HCT116 (cell line): ENCODE results near the gene LSS. TPM values are rescaled to one million over a fixed set of nuclear protein-coding genes. Genes with fewer than 3 reads are reported as not detected.

ENCODE experiments used
- ATAC-seq: fragments of 200-7000 bp; cut with Tn5 transposase; 2 replicates; pipeline ENCODE4 v1.9.1; 2020; ENCODE audit warnings: mild to moderate bottlenecking, moderate library complexity
- BruUV-seq: library from RNA; stranded (reverse); fragments of 400-500 nt; replicated peaks from 2 replicates; lab custom pipeline; 2021; lab: Mats Ljungman, UMichigan
- CTCF ChIA-PET: fragments of 300-600 bp; sonication (Branson Sonifier 250); formaldehyde crosslinking; loops from one replicate; lab custom pipeline; 2021; ENCODE audit warnings: antibody characterized with exemption; lab: Charles Lee
- POLR2A ChIA-PET: fragments of 300-600, 350-600 bp; sonication (Branson Sonifier 250); formaldehyde crosslinking; loops from one replicate; lab custom pipeline; 2021; ENCODE audit warnings: antibody characterized with exemption; lab: Charles Lee
- RAD21 ChIA-PET, 2 experiments: fragments of 300-600 bp; sonication (Branson Sonifier 250); formaldehyde crosslinking; loops; one replicate each; lab custom pipeline; 2023; ENCODE audit warnings: low total read pairs in 2 of 2; ENCODE audit not compliant: uncharacterized antibody in 2 of 2, unreplicated experiment in 2 of 2, low non-redundant PET in 1 of 2; lab: Charles Lee
- DNase-seq: peaks from one replicate; pipeline ENCODE4 v3.0.0-alpha.2; 2010; ENCODE audit warnings: low read depth, low spot score
- H2AFZ ChIP-seq: fragments of 200-600 bp; shearing (Covaris generic), sonication (generic); 2 replicates; pipeline ENCODE4 v1.6.1; 2017; ENCODE audit warnings: low read depth, mixed run types, mixed read lengths, antibody characterized with exemption, low read length; ENCODE audit not compliant: poor library complexity, severe bottlenecking
- H3K27ac ChIP-seq: 2 replicates; pipeline ENCODE4 v1.5.1; 2012; ENCODE audit warnings: low read depth, low read length
- H3K27me3 ChIP-seq: fragments of 200-600 bp; sonication (generic); 2 replicates; pipeline ENCODE4 v1.6.1; 2016; ENCODE audit warnings: mixed run types, low read length, mixed read lengths; ENCODE audit not compliant: insufficient read depth
- H3K36me3 ChIP-seq, 2 experiments: fragments of 200-500 bp in 1 of 2; fragments of 200-600 bp in 1 of 2; sonication (Bioruptor generic) in 1 of 2; sonication (generic) in 1 of 2; 2 replicates each; pipeline versions ENCODE4 v1.5.1 to v1.6.1; 2014 to 2016; ENCODE audit warnings: low read length in 2 of 2, inconsistent platforms in 1 of 2, mixed read lengths in 1 of 2, mixed run types in 1 of 2; ENCODE audit not compliant: insufficient read depth in 2 of 2, control insufficient read depth in 1 of 2
- H3K4me1 ChIP-seq, 2 experiments: fragments of 200-600 bp in 1 of 2; sonication (generic) in 1 of 2; 2 replicates each; pipeline versions ENCODE4 v1.5.1 to v1.6.1; 2012 to 2017; ENCODE audit warnings: low read length in 2 of 2, inconsistent platforms in 1 of 2, mild to moderate bottlenecking in 1 of 2, mixed read lengths in 1 of 2, mixed run types in 1 of 2, moderate library complexity in 1 of 2; ENCODE audit not compliant: insufficient read depth in 2 of 2, control insufficient read depth in 1 of 2
- H3K4me2 ChIP-seq: fragments of 200-600 bp; sonication (generic); 2 replicates; pipeline ENCODE4 v1.6.1; 2017; ENCODE audit warnings: mixed run types, low read length, mixed read lengths
- H3K4me3 ChIP-seq, 2 experiments: fragments of 200-600 bp in 1 of 2; sonication (generic) in 1 of 2; replicated peaks in 1 of 2; 2 replicates each; pipeline ENCODE4 v1.5.1; 2011 to 2016; ENCODE audit warnings: low read length in 2 of 2, control low read depth in 1 of 2, low read depth in 1 of 2, mild to moderate bottlenecking in 1 of 2, mixed read lengths in 1 of 2, mixed run types in 1 of 2
- H3K79me2 ChIP-seq: fragments of 200-600 bp; sonication (generic); 2 replicates; pipeline ENCODE4 v1.6.1; 2017; ENCODE audit warnings: mild to moderate bottlenecking, mixed run types, low read length, moderate library complexity, mixed read lengths; ENCODE audit not compliant: insufficient read depth
- H3K9ac ChIP-seq: fragments of 200-600 bp; sonication (generic); 2 replicates; pipeline ENCODE4 v1.6.1; 2016; ENCODE audit warnings: low read length, mixed read lengths
- H3K9me2 ChIP-seq: fragments of 200-600 bp; sonication (generic), shearing (Covaris generic); 2 replicates; pipeline ENCODE4 v1.6.1; 2017; ENCODE audit warnings: mixed run types, mild to moderate bottlenecking, moderate library complexity; ENCODE audit not compliant: insufficient read depth
- H3K9me3 ChIP-seq, 2 experiments: fragments of 200-500 bp in 1 of 2; fragments of 200-600 bp in 1 of 2; sonication (Bioruptor generic) in 1 of 2; sonication (generic) in 1 of 2; 2 replicates each; pipeline ENCODE4 v1.6.1; 2014 to 2017; ENCODE audit warnings: low read length in 2 of 2, mixed read lengths in 2 of 2, inconsistent platforms in 1 of 2, low read depth in 1 of 2, mild to moderate bottlenecking in 1 of 2, mixed run types in 1 of 2, moderate library complexity in 1 of 2; ENCODE audit not compliant: control insufficient read depth in 1 of 2, insufficient read depth in 1 of 2
- H4K20me1 ChIP-seq: fragments of 200-600 bp; sonication (generic), shearing (Covaris generic); 2 replicates; pipeline ENCODE4 v1.6.1; 2017; ENCODE audit warnings: mixed run types, mild to moderate bottlenecking, moderate library complexity; ENCODE audit not compliant: insufficient read depth
- ATF3 ChIP-seq: IDR thresholded peaks from 2 replicates; pipeline ENCODE4 v1.6.1; 2012
- CBX3 ChIP-seq: IDR thresholded peaks from 2 replicates; pipeline ENCODE4 v1.6.1; 2012; ENCODE audit warnings: low read depth
- CEBPB ChIP-seq: IDR thresholded peaks from 2 replicates; pipeline ENCODE4 v1.6.1; 2012; ENCODE audit warnings: low read depth
- CTCF ChIP-seq, 3 experiments: fragments of 200-600 bp in 1 of 3; sonication (generic) in 1 of 3; IDR thresholded peaks in 2 of 3; conservative IDR thresholded peaks in 1 of 3; 2 replicates each; pipeline ENCODE4 v1.5.1; 2012 to 2017; ENCODE audit warnings: low read depth in 2 of 3, low read length in 2 of 3, antibody characterized with exemption in 1 of 3, borderline replicate concordance in 1 of 3, control low read depth in 1 of 3, mild to moderate bottlenecking in 1 of 3, mixed read lengths in 1 of 3, mixed run types in 1 of 3, moderate library complexity in 1 of 3; ENCODE audit not compliant: insufficient read depth in 1 of 3
- EGR1 ChIP-seq: IDR thresholded peaks from 2 replicates; pipeline ENCODE4 v1.6.1; 2012; ENCODE audit warnings: low read depth
- FOSL1 ChIP-seq: IDR thresholded peaks from 2 replicates; pipeline ENCODE4 v1.6.1; 2012; ENCODE audit warnings: low read depth
- POLR2A ChIP-seq: IDR thresholded peaks from 2 replicates; pipeline ENCODE4 v1.7.0; 2011; ENCODE audit warnings: borderline replicate concordance; ENCODE audit not compliant: insufficient read depth, insufficient read length; ENCODE audit errors: extremely low read depth
- REST ChIP-seq: IDR thresholded peaks from 2 replicates; pipeline ENCODE4 v1.6.1; 2012; ENCODE audit warnings: low read depth
- SIN3A ChIP-seq: IDR thresholded peaks from 2 replicates; pipeline ENCODE4 v1.6.1; 2012; ENCODE audit warnings: low read depth
- SRF ChIP-seq: IDR thresholded peaks from 2 replicates; pipeline ENCODE4 v1.6.1; 2012; ENCODE audit warnings: low read depth
- YY1 ChIP-seq: IDR thresholded peaks from 2 replicates; pipeline ENCODE4 v1.6.1; 2011; ENCODE audit warnings: low read length, low read depth, moderate library complexity, mild to moderate bottlenecking; ENCODE audit not compliant: insufficient replicate concordance; ENCODE audit errors: extremely low read depth
- intact Hi-C: fragments of 100-400 bp; cut with micrococcal nuclease; formaldehyde crosslinking; loops from 2 replicates; pipeline ENCODE4 v1.10.0; 2022
- total RNA-seq: library from RNA; stranded (reverse); gene quantifications from one replicate; pipeline ENCODE4 v1.2.1, GENCODE V29; 2021; ENCODE audit not compliant: unreplicated experiment

Gene LSS
- total RNA-seq, 1 experiment from 2014 or later, result 44.7 TPM

GRCh38 chr21:46255166-46255565, 26.6 kb upstream of the LSS start:
- Histone ChIP-seq H3K4me1 (no peaks in the 10 kb centered on the region), H2AFZ (no peak overlapping the region), H3K27ac (no peak overlapping the region), H3K27me3 (no peaks in the 10 kb centered on the region), H4K20me1 (no peaks in the 10 kb centered on the region), H3K9ac (no peak overlapping the region), H3K4me2 (no peak overlapping the region), H3K4me3 (no peak overlapping the region), H3K36me3 (peaks cover 34 to 73% of the 10 kb centered on the region in 2 experiments), H3K9me3 (no peaks in the 10 kb centered on the region), H3K9me2 (no peaks in the 10 kb centered on the region), H3K79me2 (peaks cover 4% of the 10 kb centered on the region)
- no peak for DNase-seq
- CTCF ChIA-PET, result no interaction called here
- no peak for ATAC-seq
- RAD21 ChIA-PET, result no interaction called here
- no peak for TF ChIP-seq POLR2A
- TF ChIP-seq EGR1, result no peak
- no peak for TF ChIP-seq FOSL1
- no peak for TF ChIP-seq CTCF (IDR thresholded peaks at IDR 0.05 in 2 of 3, conservative IDR thresholded peaks at IDR 0.05 in 1 of 3; ENCODE audit: borderline replicate concordance in 1 of 3, insufficient read depth in 1 of 3, low read depth in 2 of 3, low read length in 2 of 3)
- TF ChIP-seq YY1, result no peak
- no peak for TF ChIP-seq SIN3A
- TF ChIP-seq ATF3, result no peak
- TF ChIP-seq REST, result no peak
- TF ChIP-seq CBX3, result no peak
- TF ChIP-seq CEBPB, result no peak
- no peak for TF ChIP-seq SRF
- POLR2A ChIA-PET, result no interaction called here
- no TSS peak for BruUV-seq
- intact Hi-C loops, result no loop called here
